Gastrocnemius medialis (tissue), 4 donors: ENCODE data around the gene BAG5. TPM values are rescaled to one million over a fixed set of nuclear protein-coding genes. Genes with fewer than 3 reads are reported as not detected.

Source experiments
- ATAC-seq, 2 donors: fragments of 150-250 bp; one replicate each; pipeline ENCODE4 v1.9.1; 2016
- DNase-seq, 2 donors: peaks; one replicate each; pipeline ENCODE4 v3.0.0-alpha.2; 2019
- H3K27ac ChIP-seq, 4 donors: fragments of 200-600 bp; sonication (generic); 1 replicate in 1 of 4; 2 replicates in 3 of 4; pipeline ENCODE4 v1.5.1; 2016 to 2018; ENCODE audit warnings: mild to moderate bottlenecking in 2 of 4, moderate library complexity in 1 of 4
- H3K27me3 ChIP-seq, 3 donors: fragments of 200-600 bp; sonication (generic) in 2 of 3; 1 replicate in 1 of 3; 2 replicates in 2 of 3; pipeline versions ENCODE4 v1.5.1 to v1.6.0; 2016 to 2019; ENCODE audit warnings: mild to moderate bottlenecking in 1 of 3, moderate library complexity in 1 of 3
- H3K36me3 ChIP-seq, 2 donors: fragments of 200-600 bp; sonication (generic) in 1 of 2; one replicate each; pipeline ENCODE4 v1.5.1; 2017 to 2018
- H3K4me1 ChIP-seq, 2 donors: fragments of 200-600 bp; sonication (generic) in 1 of 2; one replicate each; pipeline ENCODE4 v1.5.1; 2016 to 2017; ENCODE audit warnings: mild to moderate bottlenecking in 2 of 2
- H3K4me3 ChIP-seq, 4 donors: fragments of 200-600 bp; sonication (generic) in 3 of 4; 1 replicate in 1 of 4; 2 replicates in 3 of 4; pipeline ENCODE4 v1.5.1; 2016 to 2019; ENCODE audit warnings: mild to moderate bottlenecking in 2 of 4
- H3K9me3 ChIP-seq, 3 donors: fragments of 200-600 bp; sonication (generic) in 2 of 3; 1 replicate in 1 of 3; 2 replicates in 2 of 3; pipeline ENCODE4 v1.5.1; 2016 to 2019
- POLR2A ChIP-seq, 2 donors: fragments of 450-650 bp; IDR thresholded peaks; one replicate each; pipeline ENCODE4 v1.6.1; 2017; ENCODE audit warnings: antibody characterized with exemption in 2 of 2, mild to moderate bottlenecking in 2 of 2, moderate library complexity in 2 of 2
- in situ Hi-C, 4 donors: fragments of 200-750 bp; cut with MboI; loops; one replicate each; pipeline versions ENCODE4 v1.15.0 to v1.8.0; 2017; ENCODE audit warnings: low sequenced_read_pairs in 4 of 4
- intact Hi-C: fragments of 100-400 bp; cut with DNase I; formaldehyde crosslinking; loops from one replicate; pipeline ENCODE4 v1.15.1; 2023; ENCODE audit warnings: low total_unique reads
- total RNA-seq, 4 donors: library from RNA; depleted of rRNA; stranded (reverse); fragments of >200 nt; gene quantifications; one replicate each; pipeline versions ENCODE4 v1.1.0 to v1.2.3, GENCODE V29; 2016
- TF ChIP-seq, protein P1 (sequence below), 5 experiments: fragments of 450-650 bp in 3 of 5; fragments of 200-600 bp in 2 of 5; sonication (generic) in 2 of 5; IDR thresholded peaks in 4 of 5; conservative IDR thresholded peaks in 1 of 5; 1 replicate in 4 of 5; 2 replicates in 1 of 5; pipeline ENCODE4 v1.5.1; 2016 to 2019; ENCODE audit warnings: antibody characterized with exemption in 5 of 5, mild to moderate bottlenecking in 3 of 5, moderate library complexity in 3 of 5

The BAG5 gene
- total RNA-seq, 4 donors from 2014 or later = 16.9 to 22.6 (median 21.0) TPM

DNA sequence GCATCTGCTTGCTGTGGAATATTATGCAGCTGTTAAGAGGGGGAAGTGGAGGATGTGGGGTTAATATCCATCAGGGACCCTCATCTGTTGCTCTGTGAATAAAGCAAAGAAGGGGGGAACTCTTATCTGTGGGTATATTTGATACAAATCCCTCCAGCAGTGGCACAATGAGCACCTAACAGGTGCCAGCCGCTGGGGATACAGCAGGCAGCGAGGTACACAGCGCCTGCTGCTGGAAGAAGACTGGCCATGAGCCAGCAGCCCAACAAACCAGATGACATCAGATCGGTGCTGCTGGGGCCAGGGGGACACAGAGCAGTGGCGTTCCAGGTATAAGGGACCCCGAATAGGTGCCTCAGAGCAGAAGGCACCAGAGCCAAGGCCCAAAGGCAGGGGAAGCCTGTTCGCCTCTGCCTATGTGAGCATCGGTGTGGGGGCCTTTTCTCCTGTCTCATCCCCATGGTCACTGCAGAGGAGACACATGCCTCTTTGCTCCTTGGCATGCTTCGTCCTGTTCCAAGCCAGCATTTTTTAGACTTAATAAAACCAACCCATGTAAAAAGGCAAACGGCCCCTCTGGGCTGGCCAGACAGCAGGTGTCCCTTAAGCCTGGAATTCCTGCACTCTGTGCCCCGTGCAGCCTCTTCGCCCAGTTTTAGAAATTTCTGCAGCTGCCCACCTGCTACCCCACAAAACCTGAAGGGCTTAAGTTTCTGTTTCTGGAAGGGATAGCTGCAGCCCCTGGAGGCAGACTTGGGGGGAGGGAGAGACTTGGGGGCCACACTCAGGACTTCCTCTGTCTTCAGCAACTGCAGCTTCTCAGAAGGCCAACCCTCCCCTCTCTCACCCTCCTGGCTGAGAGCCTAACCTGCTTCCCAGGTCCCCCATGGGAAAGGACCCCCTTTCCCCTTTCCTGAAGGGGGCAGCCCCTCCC lies 38.2 kb downstream of the BAG5 start:
- no peaks in the 10 kb centered on the region for H3K9me3 ChIP-seq
- H3K36me3 ChIP-seq = no peaks in the 10 kb centered on the region
- DNase-seq = no peak
- peaks cover 0 to 23% (median 7%) of the 10 kb centered on the region in 3 donors for H3K27me3 ChIP-seq
- no peak overlapping the region for H3K4me3 ChIP-seq
- in situ Hi-C loops (no loop called here), intact Hi-C loops (no loop called here)
- H3K4me1 ChIP-seq = peaks cover 18 to 24% of the 10 kb centered on the region in 2 donors
- H3K27ac ChIP-seq = no peak overlapping the region
- no peak for ATAC-seq
- TF ChIP-seq, protein P1, sequence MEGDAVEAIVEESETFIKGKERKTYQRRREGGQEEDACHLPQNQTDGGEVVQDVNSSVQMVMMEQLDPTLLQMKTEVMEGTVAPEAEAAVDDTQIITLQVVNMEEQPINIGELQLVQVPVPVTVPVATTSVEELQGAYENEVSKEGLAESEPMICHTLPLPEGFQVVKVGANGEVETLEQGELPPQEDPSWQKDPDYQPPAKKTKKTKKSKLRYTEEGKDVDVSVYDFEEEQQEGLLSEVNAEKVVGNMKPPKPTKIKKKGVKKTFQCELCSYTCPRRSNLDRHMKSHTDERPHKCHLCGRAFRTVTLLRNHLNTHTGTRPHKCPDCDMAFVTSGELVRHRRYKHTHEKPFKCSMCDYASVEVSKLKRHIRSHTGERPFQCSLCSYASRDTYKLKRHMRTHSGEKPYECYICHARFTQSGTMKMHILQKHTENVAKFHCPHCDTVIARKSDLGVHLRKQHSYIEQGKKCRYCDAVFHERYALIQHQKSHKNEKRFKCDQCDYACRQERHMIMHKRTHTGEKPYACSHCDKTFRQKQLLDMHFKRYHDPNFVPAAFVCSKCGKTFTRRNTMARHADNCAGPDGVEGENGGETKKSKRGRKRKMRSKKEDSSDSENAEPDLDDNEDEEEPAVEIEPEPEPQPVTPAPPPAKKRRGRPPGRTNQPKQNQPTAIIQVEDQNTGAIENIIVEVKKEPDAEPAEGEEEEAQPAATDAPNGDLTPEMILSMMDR (IDR thresholded peaks at IDR 0.05 in 4 of 5, conservative IDR thresholded peaks at IDR 0.05 in 1 of 5) = no peak
- TF ChIP-seq POLR2A (IDR thresholded peaks at IDR 0.05) = no peak

DNA sequence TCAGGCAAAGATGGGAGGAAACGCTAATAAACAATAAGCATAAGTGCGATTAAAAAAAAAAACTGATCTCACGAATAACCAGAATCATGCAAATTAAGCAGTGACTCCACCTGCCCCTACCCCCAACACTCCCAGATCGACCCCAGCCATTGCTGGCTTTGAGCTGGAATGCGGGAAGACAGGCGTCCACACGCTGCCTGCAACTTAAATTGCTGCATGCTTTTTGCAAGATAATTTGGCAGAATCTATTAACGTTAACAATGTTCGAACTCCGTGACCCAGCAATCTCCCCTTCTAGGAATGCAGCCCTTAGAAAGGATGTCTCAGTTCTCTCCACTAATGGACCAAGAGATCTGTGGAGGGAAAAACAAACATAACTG lies 38.9 kb downstream of the BAG5 start:
- intact Hi-C loops = no loop called here
- DNase-seq (no peak), ATAC-seq (no peak)
- Histone ChIP-seq H3K4me3 (no peak overlapping the region), H3K27ac (no peak overlapping the region), H3K27me3 (peaks cover 0 to 23% (median 7%) of the 10 kb centered on the region in 3 donors), H3K36me3 (no peaks in the 10 kb centered on the region), H3K4me1 (peaks cover 18 to 22% of the 10 kb centered on the region in 2 donors), H3K9me3 (no peaks in the 10 kb centered on the region)
- in situ Hi-C loops = no loop called here
- TF ChIP-seq POLR2A (IDR thresholded peaks at IDR 0.05) = no peak
- TF ChIP-seq, protein P1 (IDR thresholded peaks at IDR 0.05 in 4 of 5, conservative IDR thresholded peaks at IDR 0.05 in 1 of 5) = no peak

DNA sequence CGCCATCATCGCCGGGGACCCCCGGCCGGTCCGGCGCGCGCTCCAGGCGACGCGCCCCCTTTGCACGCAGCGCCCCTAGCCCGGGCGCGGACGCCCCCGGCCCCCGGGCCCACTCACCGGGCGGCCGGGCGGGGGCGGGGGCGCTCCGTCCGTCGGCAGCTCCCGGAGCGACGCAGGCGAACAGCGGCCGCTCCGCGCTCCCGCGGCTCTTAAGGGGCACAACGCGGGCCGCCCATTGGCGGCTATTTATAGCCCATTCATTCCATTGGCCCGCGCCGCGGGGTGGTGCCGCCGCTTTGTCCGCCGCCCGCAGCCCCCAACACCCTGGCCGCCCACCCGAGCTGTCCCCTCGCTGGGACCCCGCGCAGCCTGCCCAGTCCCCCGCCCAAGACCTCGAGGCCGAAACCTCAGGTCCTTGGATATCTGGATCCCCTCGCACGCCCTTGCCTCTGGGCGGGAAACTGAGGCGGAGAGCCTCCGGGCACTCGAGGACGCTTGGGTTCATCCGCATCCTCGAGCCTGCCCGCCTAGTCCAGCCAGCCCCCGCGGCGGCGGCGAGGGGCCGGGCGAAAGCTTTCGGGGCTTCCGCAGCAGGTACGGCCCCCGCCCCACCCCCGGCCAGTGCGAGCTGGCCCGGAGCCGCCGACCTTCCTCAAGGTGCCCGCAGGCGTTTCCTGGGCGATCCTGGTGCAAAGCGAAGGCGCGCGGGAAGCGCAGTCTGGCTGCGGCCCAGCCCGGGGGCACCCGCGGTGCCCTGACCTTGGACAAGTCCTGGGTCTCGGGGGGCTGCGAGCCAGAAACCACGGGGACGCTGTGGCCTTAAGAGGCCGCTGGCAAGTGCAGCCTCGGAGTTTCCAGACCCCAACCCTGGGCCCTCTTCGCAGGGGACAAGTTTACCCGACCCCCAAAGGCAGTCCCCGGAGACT lies 39.5 kb downstream of the BAG5 start, which contains the start of gene CKB:
TSS of gene CKB (minus strand) at position 182 of the 926 bp plus-strand sequence. CDS start 337 bp downstream, outside the sequence.
- peak; percentile 74 to 79 for TF ChIP-seq POLR2A (IDR thresholded peaks at IDR 0.05)
- TF ChIP-seq, protein P1 (IDR thresholded peaks at IDR 0.05 in 4 of 5, conservative IDR thresholded peaks at IDR 0.05 in 1 of 5) = no peak
- peak; percentile 33 to 38 for ATAC-seq
- intact Hi-C loops = no loop called here

DNA sequence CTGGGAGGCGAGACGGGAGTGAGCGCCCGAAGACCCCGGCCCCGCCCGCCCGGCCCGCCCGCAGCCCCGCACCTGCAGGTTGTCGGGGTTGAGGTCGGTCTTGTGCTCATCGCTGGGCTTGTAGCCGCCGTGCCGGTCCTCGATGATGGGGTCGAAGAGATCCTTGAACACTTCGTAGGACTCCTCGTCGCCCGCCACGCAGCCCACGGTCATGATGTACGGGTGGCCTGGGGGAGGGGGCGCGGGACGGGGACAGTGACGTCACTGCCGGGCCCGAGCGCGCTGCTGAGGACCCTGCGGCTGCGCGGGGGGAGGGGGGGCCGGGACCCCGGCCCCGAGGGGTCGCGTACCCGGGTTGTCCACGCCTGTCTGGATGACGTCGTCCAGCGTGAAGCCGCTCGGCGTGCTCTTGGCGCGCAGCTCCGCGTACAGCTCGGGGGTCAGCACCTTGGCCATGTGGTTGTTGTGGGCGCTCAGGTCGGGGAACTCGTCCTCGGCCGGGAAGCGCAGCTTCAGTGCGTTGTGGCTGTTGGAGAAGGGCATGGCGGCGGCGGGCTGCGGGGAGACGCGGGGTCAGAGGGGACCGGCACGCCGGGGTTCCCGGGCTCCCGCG lies 40.4 kb downstream of the BAG5 start:
- Histone ChIP-seq H3K4me3 (peak overlapping the region; percentile 49 to 59 (median 52)), H3K27ac (peak overlapping the region in 3 of 4 donors; percentile 21 to 66 (median 56)), H3K4me1 (peaks cover 15 to 19% of the 10 kb centered on the region in 2 donors), H3K27me3 (peaks cover 0 to 23% (median 7%) of the 10 kb centered on the region in 3 donors), H3K36me3 (no peaks in the 10 kb centered on the region), H3K9me3 (no peaks in the 10 kb centered on the region)
- no peak for TF ChIP-seq POLR2A (IDR thresholded peaks at IDR 0.05)
- TF ChIP-seq, protein P1 (IDR thresholded peaks at IDR 0.05 in 4 of 5, conservative IDR thresholded peaks at IDR 0.05 in 1 of 5) = no peak
- ATAC-seq (peak in 1 of 2 donors; percentile 8), DNase-seq (no peak)
- intact Hi-C loops (no loop called here), in situ Hi-C loops (no loop called here)

More for the DNA sequence above, 39.5 kb downstream of the BAG5 start, which contains the start of gene CKB:
- peak in 1 of 2 donors; percentile 66 for DNase-seq
- peak within 1 kb of the TSS; percentile 50 to 68 (median 56) for H3K4me3 ChIP-seq
- no peaks in the 10 kb centered on the region for H3K36me3 ChIP-seq
- peak within 1 kb of the TSS; percentile 18 to 66 (median 38) for H3K27ac ChIP-seq
- H3K27me3 ChIP-seq = peaks cover 0 to 23% (median 7%) of the 10 kb centered on the region in 3 donors
- in situ Hi-C loops = no loop called here
- peaks cover 15 to 21% of the 10 kb centered on the region in 2 donors for H3K4me1 ChIP-seq
- H3K9me3 ChIP-seq = no peaks in the 10 kb centered on the region
